Liver (tissue), 3 donors: ENCODE measurements around the gene MAN1C1.

Experiments
- CTCF ChIP-seq: fragments of 150-350 bp; IDR thresholded peaks from 2 replicates; pipeline ENCODE4 v1.5.1; 2017; ENCODE audit warnings: improper control_type of control experiment, low read depth, low read length; ENCODE audit not compliant: missing input control
- NR2F2 ChIP-seq: IDR thresholded peaks from 2 replicates; pipeline ENCODE4 v1.6.1; 2016; ENCODE audit warnings: antibody characterized with exemption
- TAF1 ChIP-seq: conservative IDR thresholded peaks from 2 replicates; pipeline ENCODE4 v1.6.1; 2016; ENCODE audit warnings: antibody characterized with exemption, mild to moderate bottlenecking
- donor health status: healthy.
- donor health status: healthy.

- TF ChIP-seq CTCF (no peak), TAF1 (no peak), NR2F2 (no peak)
These were observed 6.4 kb downstream of the MAN1C1 start for GRCh38 chr1:25623007-25623406.
